ENCODE data around the gene MIX23. TPM values are rescaled to one million over a fixed set of nuclear protein-coding genes. Genes with fewer than 3 reads are reported as not detected.

The MIX23 gene
- total RNA-seq, 5 donors from 2014 or later (not counting 1 experiment from before 2014, with no cell fraction given), result 15.7 to 27.3 (median 23.5) TPM

GRCh38 chr3:122409446-122409845 is 26.4 kb upstream of the MIX23 start:
- Mint-ChIP-seq H3K4me3 (no peak overlapping the region), H3K9me3 (peaks cover 0 to 3% (median 0%) of the 10 kb centered on the region in 3 donors), H3K27me3 (no peaks in the 10 kb centered on the region), H3K27ac (peak overlapping the region; percentile 8 to 9), H3K4me1 (peaks cover 22 to 33% (median 32%) of the 10 kb centered on the region in 3 donors), H3K36me3 (peaks cover 48% of the 10 kb centered on the region)
- 86% methylated on average over 6 of the region's 6 CpGs for WGBS (ENCODE audit: insufficient coverage)
- DNase-seq (no peak), ATAC-seq (replicated peaks in 1 of 4) (no peak)
- Histone ChIP-seq H3K27me3 (replicated peaks in 1 of 2; ENCODE audit: control insufficient read depth in 2 of 2, extremely low read depth in 1 of 2, insufficient read depth in 2 of 2, low read length in 1 of 2) (no peaks in the 10 kb centered on the region), H3K4me1 (ENCODE audit: control insufficient read depth in 1 of 2, extremely low read depth in 1 of 2, insufficient read depth in 2 of 2, low read length in 2 of 2) (no peaks in the 10 kb centered on the region), H3K27ac (ENCODE audit: low read length) (no peak overlapping the region), H3K4me3 (ENCODE audit: control insufficient read depth in 1 of 2, extremely low read depth in 1 of 2, low read length in 1 of 2) (no peak overlapping the region), H3K36me3 (ENCODE audit: control insufficient read depth in 2 of 2, extremely low read depth in 1 of 2, insufficient read depth in 1 of 2, low read length in 1 of 2) (peaks cover 0 to 78% of the 10 kb centered on the region in 2 donors), H3K9me3 (no peaks in the 10 kb centered on the region)
- ChIA-PET POLR2A (interaction anchor here in 1 of 2 donors (0.6 kb wide), 1 partner anchor 109 kb away, joined by 3 read pairs; no protein-coding TSS in a partner anchor), CTCF (interaction anchor here (0.6 to 2.3 kb wide), 3 partner anchors 25 to 1659 kb away, joined by 3 to 10 read pairs (median 3); partner anchors contain the start of gene FAM162A (in 1 of the 2))

GRCh38 chr3:122407946-122408345 is 24.9 kb upstream of the MIX23 start:
- Mint-ChIP-seq H3K4me3 (no peak overlapping the region), H3K27me3 (no peaks in the 10 kb centered on the region), H3K4me1 (peaks cover 19 to 20% (median 19%) of the 10 kb centered on the region in 3 donors), H3K36me3 (peaks cover 51% of the 10 kb centered on the region), H3K9me3 (no peaks in the 10 kb centered on the region), H3K27ac (peak overlapping the region in 1 of 2 donors; percentile 23)
- ChIA-PET POLR2A (interaction anchor here in 1 of 2 donors (0.7 kb wide), 1 partner anchor 12 kb away, joined by 8 read pairs; no protein-coding TSS in a partner anchor), CTCF (interaction anchor here (0.6 to 2.3 kb wide), 4 partner anchors 18 to 619 kb away, joined by 3 to 10 read pairs (median 4); partner anchors contain the start of genes FAM162A (in 2 of the 2) and SEMA5B (in 1 of the 2))
- H3K27me3 ChIP-seq (replicated peaks in 1 of 2; ENCODE audit: control insufficient read depth in 2 of 2, extremely low read depth in 1 of 2, insufficient read depth in 2 of 2, low read length in 1 of 2), result no peaks in the 10 kb centered on the region
- no peaks in the 10 kb centered on the region for H3K9me3 ChIP-seq
- no peak for ATAC-seq (replicated peaks in 1 of 4)
- no peak for DNase-seq
- H3K4me3 ChIP-seq (ENCODE audit: control insufficient read depth in 1 of 2, extremely low read depth in 1 of 2, low read length in 1 of 2), result no peak overlapping the region
- no peaks in the 10 kb centered on the region for H3K4me1 ChIP-seq (ENCODE audit: control insufficient read depth in 1 of 2, extremely low read depth in 1 of 2, insufficient read depth in 2 of 2, low read length in 2 of 2)
- H3K36me3 ChIP-seq (ENCODE audit: control insufficient read depth in 2 of 2, extremely low read depth in 1 of 2, insufficient read depth in 1 of 2, low read length in 1 of 2), result peaks cover 0 to 85% of the 10 kb centered on the region in 2 donors
- no CpG with 5 or more reads among the region's 1 CpG for WGBS (ENCODE audit: insufficient coverage)
- H3K27ac ChIP-seq (ENCODE audit: low read length), result no peak overlapping the region

- H3K27me3 Mint-ChIP-seq, result no peaks in the 10 kb centered on the region
- no CpG with 5 or more reads among the region's 4 CpGs for WGBS (ENCODE audit: insufficient coverage)
- no peaks in the 10 kb centered on the region for H3K4me1 ChIP-seq (ENCODE audit: control insufficient read depth in 1 of 2, extremely low read depth in 1 of 2, insufficient read depth in 2 of 2, low read length in 2 of 2)
- H3K27me3 ChIP-seq (replicated peaks in 1 of 2; ENCODE audit: control insufficient read depth in 2 of 2, extremely low read depth in 1 of 2, insufficient read depth in 2 of 2, low read length in 1 of 2), result no peaks in the 10 kb centered on the region
- no peak overlapping the region for H3K4me3 Mint-ChIP-seq
- no peaks in the 10 kb centered on the region for H3K9me3 Mint-ChIP-seq
- H3K36me3 Mint-ChIP-seq, result peaks cover 43% of the 10 kb centered on the region
- H3K27ac Mint-ChIP-seq, result no peak overlapping the region
- no peaks in the 10 kb centered on the region for H3K9me3 ChIP-seq
- DNase-seq (no peak), ATAC-seq (replicated peaks in 1 of 4) (no peak)
- ChIA-PET CTCF (interaction anchor here in 1 of 2 donors (1.0 kb wide), 1 partner anchor 13 kb away, joined by 4 read pairs; no protein-coding TSS in a partner anchor), POLR2A (interaction anchor here in 1 of 2 donors (0.7 kb wide), 1 partner anchor 10 kb away, joined by 5 read pairs; no protein-coding TSS in a partner anchor)
- H3K4me1 Mint-ChIP-seq, result peaks cover 7 to 9% (median 8%) of the 10 kb centered on the region in 3 donors
- H3K27ac ChIP-seq (ENCODE audit: low read length), result no peak overlapping the region
- H3K4me3 ChIP-seq (ENCODE audit: control insufficient read depth in 1 of 2, extremely low read depth in 1 of 2, low read length in 1 of 2), result no peak overlapping the region
- peaks cover 0 to 78% of the 10 kb centered on the region in 2 donors for H3K36me3 ChIP-seq (ENCODE audit: control insufficient read depth in 2 of 2, extremely low read depth in 1 of 2, insufficient read depth in 1 of 2, low read length in 1 of 2)
These were observed 23.2 kb upstream of the MIX23 start for GRCh38 chr3:122406198-122406597.

GRCh38 chr3:122405015-122405414 is 22.0 kb upstream of the MIX23 start:
- ATAC-seq (replicated peaks in 1 of 4) (no peak), DNase-seq (no peak)
- ChIA-PET POLR2A (interaction anchor here in 1 of 2 donors (1.0 kb wide), 1 partner anchor 21 kb away, joined by 5 read pairs; the partner anchor contains the start of gene FAM162A), CTCF (no interaction called here)
- Mint-ChIP-seq H3K4me1 (peaks cover 5 to 9% (median 6%) of the 10 kb centered on the region in 3 donors), H3K36me3 (peaks cover 39% of the 10 kb centered on the region), H3K4me3 (no peak overlapping the region), H3K9me3 (no peaks in the 10 kb centered on the region), H3K27me3 (no peaks in the 10 kb centered on the region), H3K27ac (no peak overlapping the region)
- Histone ChIP-seq H3K4me3 (ENCODE audit: control insufficient read depth in 1 of 2, extremely low read depth in 1 of 2, low read length in 1 of 2) (no peak overlapping the region), H3K27ac (ENCODE audit: low read length) (no peak overlapping the region), H3K27me3 (replicated peaks in 1 of 2; ENCODE audit: control insufficient read depth in 2 of 2, extremely low read depth in 1 of 2, insufficient read depth in 2 of 2, low read length in 1 of 2) (no peaks in the 10 kb centered on the region), H3K4me1 (ENCODE audit: control insufficient read depth in 1 of 2, extremely low read depth in 1 of 2, insufficient read depth in 2 of 2, low read length in 2 of 2) (no peaks in the 10 kb centered on the region), H3K36me3 (ENCODE audit: control insufficient read depth in 2 of 2, extremely low read depth in 1 of 2, insufficient read depth in 1 of 2, low read length in 1 of 2) (peaks cover 0 to 67% of the 10 kb centered on the region in 2 donors), H3K9me3 (no peaks in the 10 kb centered on the region)
- 100% methylated on average over 2 of the region's 3 CpGs for WGBS (ENCODE audit: insufficient coverage)

- H3K36me3 ChIP-seq (ENCODE audit: control insufficient read depth in 2 of 2, extremely low read depth in 1 of 2, insufficient read depth in 1 of 2, low read length in 1 of 2), result peaks cover 0 to 51% of the 10 kb centered on the region in 2 donors
- no peak overlapping the region for H3K27ac Mint-ChIP-seq
These were observed 20.5 kb upstream of the MIX23 start for GRCh38 chr3:122403489-122403888.

GRCh38 chr3:122398920-122399319 is 15.9 kb upstream of the MIX23 start:
- DNase-seq (no peak), ATAC-seq (replicated peaks in 1 of 4) (no peak)
- ChIA-PET POLR2A (no interaction called here), CTCF (no interaction called here)
- Mint-ChIP-seq H3K4me1 (peaks cover 7 to 23% (median 11%) of the 10 kb centered on the region in 3 donors), H3K27me3 (no peaks in the 10 kb centered on the region), H3K27ac (no peak overlapping the region), H3K9me3 (no peaks in the 10 kb centered on the region), H3K4me3 (no peak overlapping the region), H3K36me3 (peaks cover 18% of the 10 kb centered on the region)
- Histone ChIP-seq H3K27me3 (replicated peaks in 1 of 2; ENCODE audit: control insufficient read depth in 2 of 2, extremely low read depth in 1 of 2, insufficient read depth in 2 of 2, low read length in 1 of 2) (no peaks in the 10 kb centered on the region), H3K4me3 (ENCODE audit: control insufficient read depth in 1 of 2, extremely low read depth in 1 of 2, low read length in 1 of 2) (no peak overlapping the region), H3K36me3 (ENCODE audit: control insufficient read depth in 2 of 2, extremely low read depth in 1 of 2, insufficient read depth in 1 of 2, low read length in 1 of 2) (peaks cover 0 to 14% of the 10 kb centered on the region in 2 donors), H3K27ac (ENCODE audit: low read length) (no peak overlapping the region), H3K4me1 (ENCODE audit: control insufficient read depth in 1 of 2, extremely low read depth in 1 of 2, insufficient read depth in 2 of 2, low read length in 2 of 2) (no peaks in the 10 kb centered on the region), H3K9me3 (no peaks in the 10 kb centered on the region)
- WGBS (ENCODE audit: insufficient coverage), result no CpG with 5 or more reads among the region's 2 CpGs

More at GRCh38 chr3:122403489-122403888, 20.5 kb upstream of the MIX23 start:
- no peak overlapping the region for H3K27ac ChIP-seq (ENCODE audit: low read length)
- no peak for ATAC-seq (replicated peaks in 1 of 4)
- H3K27me3 ChIP-seq (replicated peaks in 1 of 2; ENCODE audit: control insufficient read depth in 2 of 2, extremely low read depth in 1 of 2, insufficient read depth in 2 of 2, low read length in 1 of 2), result no peaks in the 10 kb centered on the region
- H3K9me3 ChIP-seq, result no peaks in the 10 kb centered on the region
- WGBS (ENCODE audit: insufficient coverage), result 90% methylated on average over 6 of the region's 6 CpGs
- ChIA-PET POLR2A (no interaction called here), CTCF (interaction anchor here in 1 of 2 donors (1.3 kb wide), 1 partner anchor 19 kb away, joined by 3 read pairs; the partner anchor contains the start of gene FAM162A)
- no peaks in the 10 kb centered on the region for H3K27me3 Mint-ChIP-seq
- no peak overlapping the region for H3K4me3 Mint-ChIP-seq
- H3K4me3 ChIP-seq (ENCODE audit: control insufficient read depth in 1 of 2, extremely low read depth in 1 of 2, low read length in 1 of 2), result no peak overlapping the region
- H3K4me1 Mint-ChIP-seq, result peaks cover 0 to 9% (median 2%) of the 10 kb centered on the region in 3 donors
- no peaks in the 10 kb centered on the region for H3K9me3 Mint-ChIP-seq
- no peak for DNase-seq
- H3K36me3 Mint-ChIP-seq, result peaks cover 31% of the 10 kb centered on the region
- no peaks in the 10 kb centered on the region for H3K4me1 ChIP-seq (ENCODE audit: control insufficient read depth in 1 of 2, extremely low read depth in 1 of 2, insufficient read depth in 2 of 2, low read length in 2 of 2)

All from T-cell (primary cell).